Measurements from ENCODE around the gene CYBB.

The CYBB gene

GRCh38 chrX:37830371-37830770 is 50.5 kb downstream of the CYBB start:
- no peak for TF ChIP-seq CTBP1 (IDR thresholded peaks at IDR 0.05; ENCODE audit: borderline replicate concordance)
- TF ChIP-seq ELF4 (IDR thresholded peaks at IDR 0.05), result no peak
- TF ChIP-seq FOXM1 (IDR thresholded peaks at IDR 0.05; ENCODE audit: borderline replicate concordance), result no peak
- TF ChIP-seq L3MBTL2 (conservative IDR thresholded peaks at IDR 0.05), result no peak
- no peak for TF ChIP-seq BHLHE40 (IDR thresholded peaks at IDR 0.05; ENCODE audit: borderline replicate concordance)
- no peak for TF ChIP-seq HDGF (IDR thresholded peaks at IDR 0.05; ENCODE audit: borderline replicate concordance)
- no peak for TF ChIP-seq FOXA1 (IDR thresholded peaks at IDR 0.05)
- no peak for TF ChIP-seq FOXK2 (IDR thresholded peaks at IDR 0.05)
- no peak for TF ChIP-seq NFRKB (IDR thresholded peaks at IDR 0.05)
- no peak for TF ChIP-seq ARNT (IDR thresholded peaks at IDR 0.05)
- no peak for TF ChIP-seq SP1 (IDR thresholded peaks at IDR 0.05)
- ChIA-PET POLR2A (no interaction called here), CTCF (no interaction called here)
- no peak for DNase-seq (ENCODE audit: extremely low spot score)

GRCh38 chrX:37834937-37835336 is 55.1 kb downstream of the CYBB start:
- TF ChIP-seq ZNF384 (IDR thresholded peaks at IDR 0.05) (no peak), L3MBTL2 (conservative IDR thresholded peaks at IDR 0.05) (no peak), HDGF (IDR thresholded peaks at IDR 0.05; ENCODE audit: borderline replicate concordance) (no peak), SUZ12 (IDR thresholded peaks at IDR 0.05) (no peak), FOXK2 (IDR thresholded peaks at IDR 0.05) (no peak), PKNOX1 (IDR thresholded peaks at IDR 0.05) (no peak), ARNT (IDR thresholded peaks at IDR 0.05) (no peak), FOXA1 (IDR thresholded peaks at IDR 0.05) (no peak), BHLHE40 (IDR thresholded peaks at IDR 0.05; ENCODE audit: borderline replicate concordance) (no peak), SP1 (IDR thresholded peaks at IDR 0.05) (no peak), LEF1 (IDR thresholded peaks at IDR 0.05; ENCODE audit: borderline replicate concordance) (no peak), NFRKB (IDR thresholded peaks at IDR 0.05) (no peak), FOXM1 (IDR thresholded peaks at IDR 0.05; ENCODE audit: borderline replicate concordance) (no peak), ELF4 (IDR thresholded peaks at IDR 0.05) (no peak), CTBP1 (IDR thresholded peaks at IDR 0.05; ENCODE audit: borderline replicate concordance) (no peak)
- POLR2A ChIA-PET, result no interaction called here
- CTCF ChIA-PET, result interaction anchor here (0.5 to 1.5 kb wide), 2 partner anchors 10 to 252 kb away, joined by 4 to 7 read pairs; no protein-coding TSS in a partner anchor
- DNase-seq (ENCODE audit: extremely low spot score), result no peak

GRCh38 chrX:37840931-37841330 is 61.1 kb downstream of the CYBB start:
- ChIA-PET POLR2A (no interaction called here), CTCF (no interaction called here)
- no peak for DNase-seq (ENCODE audit: extremely low spot score)
- TF ChIP-seq TARDBP (IDR thresholded peaks at IDR 0.05) (no peak), BHLHE40 (IDR thresholded peaks at IDR 0.05; ENCODE audit: borderline replicate concordance) (no peak)

- ChIA-PET CTCF (no interaction called here), POLR2A (no interaction called here)
- TF ChIP-seq LEF1 (IDR thresholded peaks at IDR 0.05; ENCODE audit: borderline replicate concordance) (no peak), TARDBP (IDR thresholded peaks at IDR 0.05) (no peak), ARNT (IDR thresholded peaks at IDR 0.05) (no peak), FOXK2 (IDR thresholded peaks at IDR 0.05) (no peak), PKNOX1 (IDR thresholded peaks at IDR 0.05) (no peak), SUZ12 (IDR thresholded peaks at IDR 0.05) (no peak), HDGF (IDR thresholded peaks at IDR 0.05; ENCODE audit: borderline replicate concordance) (no peak), FOXM1 (IDR thresholded peaks at IDR 0.05; ENCODE audit: borderline replicate concordance) (no peak), CTBP1 (IDR thresholded peaks at IDR 0.05; ENCODE audit: borderline replicate concordance) (no peak), BHLHE40 (IDR thresholded peaks at IDR 0.05; ENCODE audit: borderline replicate concordance) (no peak), L3MBTL2 (conservative IDR thresholded peaks at IDR 0.05) (no peak), ELF4 (IDR thresholded peaks at IDR 0.05) (no peak), ZNF384 (IDR thresholded peaks at IDR 0.05) (no peak), NFRKB (IDR thresholded peaks at IDR 0.05) (no peak), FOXA1 (IDR thresholded peaks at IDR 0.05) (no peak), SP1 (IDR thresholded peaks at IDR 0.05) (no peak)
- no peak for DNase-seq (ENCODE audit: extremely low spot score)
Observed at GRCh38 chrX:37844622-37845021, 64.8 kb downstream of the CYBB start.

GRCh38 chrX:37846141-37846540 is 66.3 kb downstream of the CYBB start:
- DNase-seq (ENCODE audit: extremely low spot score), result no peak
- ChIA-PET CTCF (no interaction called here), POLR2A (no interaction called here)
- no peak for TF ChIP-seq FOXA1 (IDR thresholded peaks at IDR 0.05)

- no peak for DNase-seq (ENCODE audit: extremely low spot score)
- ChIA-PET POLR2A (no interaction called here), CTCF (no interaction called here)
- TF ChIP-seq L3MBTL2 (conservative IDR thresholded peaks at IDR 0.05), result no peak
- no peak for TF ChIP-seq LEF1 (IDR thresholded peaks at IDR 0.05; ENCODE audit: borderline replicate concordance)
- no peak for TF ChIP-seq TARDBP (IDR thresholded peaks at IDR 0.05)
- TF ChIP-seq BHLHE40 (IDR thresholded peaks at IDR 0.05; ENCODE audit: borderline replicate concordance), result no peak
- TF ChIP-seq FOXA1 (IDR thresholded peaks at IDR 0.05), result no peak
- TF ChIP-seq NFRKB (IDR thresholded peaks at IDR 0.05), result no peak
- no peak for TF ChIP-seq ELF4 (IDR thresholded peaks at IDR 0.05)
- TF ChIP-seq FOXK2 (IDR thresholded peaks at IDR 0.05), result no peak
- TF ChIP-seq SUZ12 (IDR thresholded peaks at IDR 0.05), result no peak
- TF ChIP-seq PKNOX1 (IDR thresholded peaks at IDR 0.05), result no peak
- no peak for TF ChIP-seq CTBP1 (IDR thresholded peaks at IDR 0.05; ENCODE audit: borderline replicate concordance)
- no peak for TF ChIP-seq FOXM1 (IDR thresholded peaks at IDR 0.05; ENCODE audit: borderline replicate concordance)
- no peak for TF ChIP-seq ARNT (IDR thresholded peaks at IDR 0.05)
- TF ChIP-seq HDGF (IDR thresholded peaks at IDR 0.05; ENCODE audit: borderline replicate concordance), result no peak
- no peak for TF ChIP-seq SP1 (IDR thresholded peaks at IDR 0.05)
- no peak for TF ChIP-seq ZNF384 (IDR thresholded peaks at IDR 0.05)
Observed at GRCh38 chrX:37846558-37846933, 66.7 kb downstream of the CYBB start.
